Stimulated activated CD4-positive, alpha-beta T cell treated with anti-CD3 and anti-CD28 coated beads, Interleukin-4, amount 100 ng/mL, for 24 hours (primary cell): ENCODE measurements around the gene SRPRB.
"Not testable (repeated sequence)": the region's sequence is repeated elsewhere in the genome, so short reads cannot be mapped to it uniquely, and the experiment has no call there.

Experiments used
- DNase-seq: peaks from one replicate; pipeline ENCODE4 v3.0.0-alpha.2; 2020

Gene SRPRB

DNA sequence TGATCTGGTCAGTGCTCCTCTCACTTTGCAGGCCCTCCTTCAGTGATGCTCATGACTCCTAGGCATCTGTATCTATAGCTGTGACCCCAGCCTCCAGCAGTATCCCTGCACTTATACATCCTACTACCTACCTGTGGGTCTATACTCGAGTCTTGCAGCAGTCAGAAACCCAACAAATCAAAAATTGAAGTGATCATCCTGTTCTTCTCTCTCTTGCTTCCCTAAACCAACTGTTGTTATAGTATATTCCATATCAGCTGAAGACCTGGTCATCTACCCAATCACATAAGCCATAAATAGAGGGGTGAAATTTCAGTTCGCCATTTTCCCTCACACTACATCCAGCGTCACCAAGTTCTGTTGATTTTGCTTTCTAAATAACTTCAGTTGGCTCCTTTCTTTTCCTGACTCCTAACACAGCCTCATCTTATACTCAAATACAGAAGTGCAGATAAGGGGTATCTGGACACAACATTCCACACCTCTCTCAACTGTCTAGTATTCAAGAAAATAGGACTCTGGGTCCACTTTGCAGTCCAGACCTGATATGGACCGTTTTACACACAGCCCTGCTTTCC is 25.9 kb upstream of the SRPRB start:
- DNase-seq: no peak

DNA sequence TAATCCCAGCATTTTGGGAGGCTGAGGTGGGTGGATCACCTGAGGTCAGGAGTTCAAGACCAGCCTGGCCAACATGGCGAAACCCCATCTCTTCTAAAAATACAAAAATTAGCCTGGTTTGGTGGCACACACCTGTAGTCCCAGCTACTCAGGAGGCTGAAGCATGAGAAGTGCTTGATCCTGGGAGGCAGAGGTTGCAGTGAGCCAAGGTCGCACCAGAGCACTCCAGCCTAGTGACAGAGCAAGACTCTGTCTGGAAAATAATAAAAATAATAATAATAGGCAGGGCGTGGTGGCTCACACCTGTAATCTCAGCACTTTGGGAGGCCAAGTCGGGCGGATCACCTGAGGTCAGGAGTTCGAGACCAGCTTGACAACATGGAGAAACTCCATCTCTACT is 24.9 kb upstream of the SRPRB start:
- not testable (repeated sequence) for DNase-seq

DNA sequence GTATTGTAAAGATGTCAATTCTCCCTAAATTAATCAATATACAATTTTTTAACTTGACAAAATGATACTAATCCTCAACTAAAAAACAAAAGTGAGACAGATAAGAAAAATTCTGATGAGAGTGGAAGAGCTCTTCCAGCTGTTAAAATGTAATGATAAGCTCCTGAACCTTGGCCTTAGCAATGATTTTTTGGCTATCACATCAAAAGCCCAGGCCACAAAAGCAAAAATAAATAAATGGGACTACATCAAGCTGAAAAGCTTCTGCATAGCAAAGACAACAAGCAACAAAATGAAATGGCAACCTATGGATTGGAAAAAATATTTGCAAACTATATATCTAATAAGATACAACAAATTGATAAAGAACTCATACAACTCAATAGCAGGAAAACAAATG is 24.0 kb upstream of the SRPRB start:
- no peak for DNase-seq

DNA sequence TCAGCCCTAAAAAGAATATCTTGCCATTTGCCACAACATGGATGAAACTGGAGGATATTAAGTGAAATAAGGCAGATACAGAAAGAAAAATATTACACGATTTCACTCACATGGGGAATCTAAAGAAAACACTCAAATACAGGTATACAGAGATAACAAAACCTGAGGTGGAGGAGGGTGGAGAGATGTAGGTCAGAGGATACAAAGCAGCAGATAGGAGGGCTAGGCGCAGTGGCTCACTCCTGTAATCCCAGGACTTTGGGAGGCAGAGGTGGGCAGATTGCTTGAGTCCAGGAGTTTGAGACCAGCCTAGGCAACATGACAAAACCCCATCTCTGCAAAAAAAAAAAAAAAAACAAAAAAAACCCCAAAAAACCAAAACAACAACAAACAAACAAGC is 23.2 kb upstream of the SRPRB start:
- no peak for DNase-seq

DNA sequence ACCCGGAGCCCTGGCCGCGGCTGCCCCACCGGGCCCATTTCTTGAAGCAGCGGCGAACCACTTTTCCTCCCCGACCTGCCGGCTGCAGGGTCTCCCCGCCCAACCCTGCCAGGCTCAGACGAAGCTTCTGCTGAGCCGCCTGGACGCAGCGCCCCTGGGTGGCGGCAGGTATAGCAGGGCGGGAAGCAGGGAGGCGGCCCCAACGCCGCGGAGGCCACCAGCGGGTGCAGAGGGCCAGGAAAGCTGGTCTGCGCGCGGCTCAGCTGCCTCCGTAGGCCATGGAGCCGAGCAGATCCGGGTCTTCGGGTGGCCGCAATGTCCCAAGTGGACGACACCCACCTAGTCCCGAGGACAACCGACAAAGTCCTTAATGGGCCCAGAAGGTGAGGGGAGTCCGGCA is 21.9 kb upstream of the SRPRB start:
- DNase-seq: no peak

DNA sequence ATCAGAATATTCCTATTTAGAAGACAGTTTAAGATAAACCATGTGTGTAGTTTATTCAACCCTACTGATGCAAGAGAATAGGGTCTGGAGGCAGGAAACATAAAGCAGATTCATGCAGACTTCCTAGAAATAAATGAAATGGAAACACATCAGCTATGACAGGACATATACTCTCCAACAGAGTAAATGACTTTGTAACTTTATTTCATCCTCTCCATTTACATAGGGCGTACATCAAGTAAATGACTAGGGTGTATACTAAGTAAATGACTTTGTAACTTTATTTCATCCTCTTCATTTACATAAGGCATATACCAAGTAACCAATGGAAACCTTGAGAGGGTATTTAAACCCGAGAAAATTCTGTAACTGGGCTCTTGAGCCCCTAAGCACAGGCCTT is 17.6 kb upstream of the SRPRB start:
- no peak for DNase-seq

DNA sequence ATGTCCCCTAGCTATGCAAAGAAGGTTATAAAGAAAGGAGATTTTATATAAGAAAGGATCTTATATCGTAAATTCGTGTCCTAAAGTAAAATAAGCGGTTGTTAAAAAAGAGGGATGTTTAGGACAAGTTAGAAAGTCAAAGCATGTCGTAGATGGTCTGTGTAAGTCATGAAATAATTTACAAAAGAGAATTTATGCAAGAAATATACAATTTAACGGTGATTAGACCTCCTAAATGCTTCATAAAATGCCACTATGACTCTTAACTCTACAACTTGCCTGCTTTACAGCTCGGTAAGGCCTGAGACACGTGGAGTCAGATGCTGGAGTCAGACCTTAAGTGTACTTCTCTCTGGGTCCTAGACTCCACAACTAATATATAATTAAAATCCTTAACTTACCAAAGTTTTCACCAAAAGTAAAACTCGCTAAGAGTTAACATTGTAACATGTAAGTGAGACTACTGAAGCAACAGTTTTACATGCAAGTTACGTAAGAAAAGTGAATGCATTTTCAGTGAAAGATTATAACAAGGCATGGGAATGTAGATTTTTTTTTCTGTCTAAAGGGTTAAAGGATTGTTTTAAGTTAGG is 13.3 kb upstream of the SRPRB start:
- DNase-seq: no peak

DNA sequence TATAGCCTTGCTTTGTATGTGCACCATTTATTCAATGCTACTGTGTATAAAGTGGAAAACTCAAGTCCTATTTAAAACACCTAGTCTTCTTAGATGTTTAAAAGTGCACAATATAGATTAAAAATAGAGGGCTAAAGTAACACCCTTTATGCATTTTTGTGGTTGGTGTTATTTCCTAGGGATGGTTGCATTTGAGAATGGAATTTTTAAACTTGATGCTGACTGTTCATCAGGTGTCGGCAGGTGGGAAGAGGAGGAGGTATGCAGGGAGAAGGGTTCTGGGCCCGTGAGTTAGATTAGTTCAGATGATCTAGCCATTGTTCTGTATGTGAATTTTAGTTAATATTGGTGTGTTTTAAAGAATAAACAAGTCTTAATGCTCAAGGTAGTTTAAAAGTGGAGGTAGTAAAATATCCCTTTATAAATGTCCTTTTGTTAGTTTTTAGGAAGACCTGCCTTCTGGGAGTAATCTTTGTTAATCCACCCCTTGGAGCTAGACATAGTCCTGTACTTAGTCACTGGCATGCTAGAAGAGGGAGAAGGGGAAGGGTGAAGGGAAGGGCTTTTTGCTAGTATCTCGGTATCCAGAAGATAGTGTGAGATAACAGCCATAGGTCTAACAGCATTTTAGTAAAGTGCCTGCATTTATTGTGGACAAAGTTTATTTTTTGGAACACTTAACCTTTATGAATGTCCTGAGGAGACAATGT is 8.1 kb upstream of the SRPRB start:
- no peak for DNase-seq

DNA sequence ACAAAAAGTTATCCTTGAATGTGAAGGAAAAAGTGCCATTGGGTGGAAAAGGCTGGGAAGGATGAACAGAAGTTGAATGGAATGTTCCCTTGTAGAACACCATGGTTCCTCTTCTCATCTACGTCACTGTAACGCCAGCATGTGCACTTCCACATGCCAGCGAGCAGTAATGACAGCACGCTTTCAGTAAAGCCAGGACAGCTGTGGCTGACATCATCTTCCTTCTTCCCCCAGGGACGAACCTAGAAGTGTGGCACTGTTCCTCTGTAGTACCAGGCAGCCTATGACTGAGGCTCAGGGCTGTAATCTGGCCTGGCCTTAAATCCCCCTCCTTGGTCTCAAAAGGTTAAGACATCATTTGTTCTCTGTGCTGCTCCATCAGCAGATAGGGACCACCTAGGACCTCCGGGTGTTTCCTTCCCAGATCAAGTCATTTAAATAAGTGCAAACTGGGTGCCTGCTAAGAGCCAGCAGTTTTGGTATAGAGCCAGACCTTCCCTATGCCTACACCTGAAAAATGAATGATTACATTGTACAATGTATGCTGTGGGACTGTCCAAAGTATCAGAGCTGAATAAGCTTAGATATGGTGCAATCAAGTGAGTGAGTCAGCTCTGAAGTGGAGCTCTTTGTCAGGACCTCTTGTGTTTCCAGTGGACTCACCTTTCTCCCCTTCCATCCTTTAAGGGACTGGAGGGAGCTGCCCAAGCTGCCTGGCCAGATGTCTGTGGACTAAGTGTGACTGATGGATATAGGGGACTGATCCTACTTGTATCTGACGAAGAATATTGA is 5.6 kb upstream of the SRPRB start:
- no peak for DNase-seq

DNA sequence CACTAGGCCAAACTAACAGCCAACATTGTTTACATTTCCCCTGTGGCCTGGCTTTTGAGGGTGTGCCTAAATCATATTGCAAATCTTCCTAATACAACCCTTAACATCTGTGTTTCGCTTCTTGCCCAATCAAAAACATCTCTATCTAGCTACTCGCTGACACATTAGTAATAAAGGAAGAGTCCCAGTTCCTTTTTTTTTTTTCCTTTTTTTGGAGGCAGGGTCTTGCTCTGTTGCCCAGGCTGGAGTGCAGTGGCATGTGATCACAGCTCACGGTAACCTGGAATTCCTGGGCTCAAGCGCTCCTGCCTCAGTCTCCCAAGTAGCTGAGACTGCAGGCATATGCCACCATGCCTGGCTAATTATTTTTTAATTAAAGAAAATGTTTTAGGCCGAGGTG is 2.1 kb upstream of the SRPRB start:
- no peak for DNase-seq

DNA sequence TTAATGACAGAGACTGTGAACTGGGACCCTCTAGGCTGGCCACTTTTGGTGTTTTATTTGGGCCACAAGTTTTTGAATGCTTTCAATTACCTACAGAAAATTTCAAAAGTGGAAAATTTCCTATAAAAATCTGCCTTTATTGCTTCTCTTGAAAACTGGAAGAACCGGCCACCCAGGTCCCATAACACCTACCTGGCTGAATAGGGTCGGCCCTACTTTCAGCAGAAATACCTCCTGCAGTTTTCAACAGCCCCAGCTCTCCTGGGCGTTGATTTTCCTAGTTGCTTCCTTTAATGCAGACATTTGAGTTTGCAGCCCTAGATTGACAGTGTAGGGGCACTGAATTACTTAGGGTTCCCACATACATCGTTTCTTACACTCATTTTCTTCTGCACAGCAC is 719 bp upstream of the SRPRB start:
- no peak for DNase-seq

DNA sequence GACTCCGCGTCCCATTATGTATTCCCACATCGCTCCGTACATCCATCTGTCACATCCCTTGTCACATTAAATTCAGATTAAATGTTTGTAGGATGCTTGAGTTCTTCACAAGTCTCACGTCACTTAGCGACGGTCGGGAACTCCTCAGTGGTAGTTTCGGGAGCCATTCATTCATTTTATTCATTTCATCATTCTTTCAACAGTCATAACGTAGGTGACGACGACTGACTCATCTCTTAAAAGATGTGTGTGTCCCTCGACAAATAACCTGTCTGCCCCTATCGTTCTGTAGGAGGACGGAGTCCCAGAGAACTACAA is 272 bp upstream of the SRPRB start:
- no peak for DNase-seq

DNA sequence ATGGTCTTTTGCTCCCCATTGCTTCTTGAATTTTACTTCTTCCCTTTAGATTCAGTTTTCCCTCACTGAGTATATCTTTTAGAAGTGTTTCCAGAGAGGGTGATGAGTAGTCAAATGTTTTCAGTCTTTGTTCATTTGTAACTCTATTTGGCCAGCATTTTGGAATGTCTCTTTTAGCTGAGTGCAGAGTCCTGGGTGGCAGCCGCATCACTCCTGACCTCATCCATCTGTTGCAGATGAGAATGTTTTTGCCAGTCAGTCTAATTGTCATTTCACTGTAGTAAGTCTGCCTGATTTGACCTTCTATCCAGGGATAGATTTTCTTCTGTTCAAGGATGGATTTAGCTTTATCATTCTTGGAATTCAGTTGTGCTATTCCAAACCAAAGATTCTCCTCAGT is 7.3 kb downstream of the SRPRB start:
- no peak for DNase-seq

DNA sequence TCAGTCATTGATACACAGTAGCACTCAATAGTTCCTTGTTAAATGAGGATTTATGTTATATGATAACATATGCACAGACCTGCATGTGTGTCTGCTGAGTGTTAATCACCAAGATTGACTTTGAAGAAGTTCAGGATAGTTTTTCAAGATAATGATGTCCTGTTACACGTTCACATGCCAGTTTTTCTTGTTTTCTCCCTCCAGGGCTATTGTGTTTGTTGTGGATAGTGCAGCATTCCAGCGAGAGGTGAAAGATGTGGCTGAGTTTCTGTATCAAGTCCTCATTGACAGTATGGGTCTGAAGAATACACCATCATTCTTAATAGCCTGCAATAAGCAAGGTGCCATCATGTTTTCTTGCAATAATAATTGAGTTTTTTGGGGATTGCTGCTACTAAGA is 9.8 kb downstream of the SRPRB start:
- no peak for DNase-seq

DNA sequence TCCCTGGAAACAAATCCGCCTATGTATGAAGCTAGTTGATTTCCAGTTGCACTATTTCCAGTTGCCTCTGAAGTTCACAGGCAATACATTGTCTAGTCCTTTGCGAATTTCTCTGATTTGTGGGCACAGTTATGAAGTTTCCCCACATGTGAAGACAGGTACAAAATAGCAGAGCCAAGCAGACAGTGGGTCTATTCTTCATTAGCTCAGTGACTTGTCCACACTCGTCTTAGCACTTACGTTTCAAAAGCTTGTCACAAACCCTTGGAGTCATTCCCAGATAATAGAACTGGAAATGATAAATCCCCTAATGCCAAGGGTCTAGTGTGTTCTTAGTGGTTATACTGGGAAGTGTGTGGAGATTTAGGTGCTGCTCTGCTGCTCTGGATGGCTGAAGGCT is 14.5 kb downstream of the SRPRB start:
- no peak for DNase-seq

DNA sequence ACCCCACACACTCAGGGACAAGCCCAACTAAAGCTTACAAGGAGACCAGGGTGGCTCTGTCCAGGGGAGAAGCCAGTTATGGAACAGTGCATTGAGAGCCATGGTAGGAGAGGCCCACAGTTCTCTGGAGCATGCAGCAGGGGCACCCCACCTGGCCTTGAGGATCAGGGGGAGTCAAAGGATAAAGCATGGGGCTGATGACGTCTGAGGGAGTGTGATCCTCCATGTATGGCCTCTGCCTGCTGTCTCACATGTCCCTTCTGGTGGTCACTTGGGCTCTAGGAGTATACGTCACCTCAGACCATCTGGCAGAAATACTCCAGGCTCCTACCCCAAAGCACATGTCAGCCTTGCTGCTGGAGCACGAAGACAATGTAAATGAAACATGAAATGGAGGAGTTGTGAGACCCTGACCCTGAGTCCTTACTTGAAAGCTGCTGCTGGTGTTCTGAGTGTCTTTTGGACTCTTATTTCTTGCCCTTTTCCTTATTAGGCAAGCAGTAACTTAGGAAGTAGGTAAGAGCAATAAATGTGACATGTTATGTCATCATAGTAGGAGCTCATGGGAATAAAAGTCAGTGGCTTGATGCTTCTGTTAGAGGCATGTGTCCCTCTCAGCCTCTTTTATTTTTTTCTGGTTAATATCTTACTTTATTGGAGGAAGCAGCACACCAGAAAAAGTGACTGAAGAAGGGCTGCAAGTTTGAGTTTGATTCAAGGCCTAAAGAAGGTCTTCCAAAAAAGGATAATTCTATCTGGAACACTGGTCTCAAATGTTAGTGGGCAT is 15.5 kb downstream of the SRPRB start:
- DNase-seq: no peak

DNA sequence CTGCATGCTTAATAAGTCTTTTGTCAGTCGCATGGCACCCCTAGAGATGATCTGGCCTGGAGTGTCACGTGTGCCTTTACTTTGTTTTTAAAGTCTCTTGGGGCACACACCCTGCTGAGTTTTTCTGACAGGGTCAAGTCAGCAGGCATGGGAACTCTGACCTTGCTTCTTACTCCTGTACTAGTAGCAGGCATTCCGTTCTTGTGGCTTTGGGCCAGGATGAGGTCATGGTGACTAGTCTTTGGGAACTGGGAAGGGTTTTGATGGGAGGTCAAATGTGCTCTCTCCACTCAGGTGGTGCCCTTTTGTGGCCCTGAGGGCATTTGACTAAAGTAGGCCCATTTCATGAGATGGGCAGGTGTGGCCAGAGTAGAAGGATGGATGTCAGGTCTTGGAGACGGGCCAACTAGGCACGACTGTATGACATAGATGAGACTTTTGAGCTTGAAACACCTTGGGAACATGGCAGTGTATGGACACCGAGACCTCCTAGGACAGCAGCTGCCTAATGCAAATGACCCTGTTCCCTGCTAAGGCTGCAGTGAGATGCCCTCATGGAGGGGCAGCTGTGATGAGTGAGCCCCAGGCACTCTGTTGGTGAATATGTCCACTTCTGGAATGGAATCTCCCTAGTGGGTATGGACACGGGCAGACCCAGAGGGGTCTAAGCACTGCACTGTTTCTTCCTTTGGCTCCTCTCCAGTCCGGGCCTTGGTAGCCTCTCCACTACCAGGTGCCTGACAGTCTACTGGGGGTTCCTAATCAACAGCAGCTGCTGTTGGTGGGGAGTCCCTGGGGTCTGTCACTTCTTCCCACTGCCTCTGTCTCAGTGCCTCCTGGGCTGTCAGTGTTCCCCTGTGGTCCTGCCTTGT is 16.4 kb downstream of the SRPRB start:
- no peak for DNase-seq

DNA sequence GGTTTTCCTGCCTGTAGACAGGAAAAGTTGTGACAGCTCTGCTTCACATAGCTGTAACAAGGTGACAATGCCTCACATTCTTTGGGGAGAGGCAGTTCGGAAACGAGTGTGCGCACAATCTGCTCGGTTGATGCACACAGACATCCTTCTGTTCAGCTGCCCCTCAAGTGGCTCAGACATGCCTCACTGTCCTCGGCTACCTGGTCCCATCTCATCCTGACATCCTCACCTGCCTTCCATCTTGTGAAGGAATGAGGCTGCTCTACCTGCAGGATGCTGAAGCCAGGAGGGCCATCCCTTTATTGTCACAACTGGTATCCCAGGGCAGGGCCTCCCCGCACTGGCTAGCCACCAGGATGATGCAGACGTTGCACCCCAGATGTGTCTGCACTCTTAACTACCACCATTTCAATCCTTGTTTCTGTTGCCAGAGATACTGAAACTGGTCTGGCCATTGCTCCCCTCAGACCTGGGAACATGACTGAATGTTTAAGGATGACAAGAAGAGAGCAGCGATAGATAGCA is 19.4 kb downstream of the SRPRB start:
- DNase-seq: no peak

DNA sequence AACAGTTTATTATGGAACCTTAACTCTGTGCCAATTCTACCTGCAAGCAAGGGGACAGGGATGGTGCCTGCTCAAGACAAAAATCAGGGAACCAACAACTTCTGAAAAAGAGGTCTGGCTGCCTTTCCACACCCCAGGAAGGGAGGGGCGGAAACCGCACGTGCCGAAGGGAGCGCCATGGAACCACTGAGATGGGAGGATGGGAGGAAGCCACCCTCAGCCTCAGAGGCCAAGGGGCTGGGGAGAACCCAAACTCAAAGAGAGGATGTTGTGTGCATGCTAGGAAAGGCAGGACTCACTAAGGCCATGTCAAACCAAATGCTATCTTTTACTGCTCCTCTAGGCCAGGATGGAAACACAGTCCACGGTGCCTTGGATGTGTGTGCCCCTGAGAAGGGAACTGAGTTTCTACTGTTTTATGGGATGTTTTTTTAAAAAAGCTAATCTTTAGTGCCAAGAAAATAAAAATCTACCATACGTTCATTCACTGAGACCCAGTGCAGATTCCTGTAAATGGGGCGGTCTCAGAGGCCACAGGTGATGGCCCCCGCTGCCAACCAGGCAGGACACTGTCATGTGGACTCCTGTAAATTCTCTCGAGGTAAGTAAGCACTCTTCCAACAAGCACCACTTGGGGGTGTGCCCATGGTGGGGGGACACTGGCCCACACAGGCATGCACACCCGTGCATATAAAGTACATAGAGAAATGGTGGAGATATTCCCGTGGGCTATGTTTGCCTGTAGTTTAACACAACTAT is 20.5 kb downstream of the SRPRB start:
- no peak for DNase-seq

DNA sequence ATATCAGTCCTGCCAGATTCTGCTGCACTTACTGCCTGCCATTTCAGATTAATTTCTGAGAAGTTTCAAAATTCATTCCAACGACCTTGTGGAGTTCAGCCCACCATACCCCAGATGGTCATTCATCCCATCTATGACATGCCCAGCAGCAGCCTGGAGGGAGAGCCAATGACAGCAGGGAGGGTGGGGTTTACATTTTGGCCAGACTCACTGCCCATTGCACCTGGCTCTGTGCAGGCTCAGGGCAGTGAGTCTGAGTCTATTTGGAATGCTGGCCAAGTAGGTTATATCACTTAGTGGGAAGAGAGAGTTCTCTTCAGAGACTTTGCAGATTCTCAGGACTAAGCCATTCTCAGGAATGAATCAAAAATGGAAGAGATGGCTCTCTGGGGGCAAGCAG is 21.5 kb downstream of the SRPRB start:
- no peak for DNase-seq

DNA sequence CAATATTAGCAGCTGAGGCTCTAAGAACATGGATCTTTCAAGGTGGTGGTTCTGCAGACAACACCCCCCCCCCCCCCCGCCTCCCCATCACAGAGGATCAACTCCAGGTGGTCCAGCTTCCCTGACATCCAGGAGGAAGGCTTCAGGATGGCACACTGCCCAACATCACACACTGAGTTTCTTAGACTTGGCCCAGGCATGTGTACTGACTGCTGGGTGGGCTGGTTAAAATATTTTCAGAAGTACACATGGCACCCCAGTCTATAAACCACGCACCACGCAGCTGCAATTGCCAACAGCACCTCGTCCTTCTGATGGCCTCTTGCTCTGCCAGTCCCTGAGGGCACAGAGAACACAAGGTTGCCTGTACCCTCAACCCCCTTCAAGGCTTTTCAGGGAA is 22.1 kb downstream of the SRPRB start:
- no peak for DNase-seq
